ENCODE data around the gene PRKCA.

DNA sequence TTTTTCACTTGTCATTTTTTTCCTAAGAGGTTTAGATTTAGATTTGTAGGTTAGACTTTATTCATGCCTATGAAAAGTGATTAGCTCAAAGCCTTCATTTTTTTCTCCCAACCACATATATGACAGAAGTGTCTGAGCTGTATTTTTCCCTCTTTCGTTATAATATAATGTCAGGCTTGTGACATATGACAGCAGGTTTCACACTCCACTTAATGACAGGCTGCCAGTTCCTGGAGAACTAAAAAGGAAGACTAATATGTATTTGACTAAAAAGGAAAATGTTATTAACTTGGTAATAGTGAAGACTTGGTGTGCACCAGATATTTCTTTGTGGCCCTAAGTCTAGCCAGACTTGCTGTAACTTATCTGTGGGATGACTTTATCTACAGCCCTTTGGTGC, 331.8 kb downstream of the PRKCA start:
- TF ChIP-seq YY1 (IDR thresholded peaks at IDR 0.05; ENCODE audit: insufficient read depth, insufficient read length), result no peak
- TF ChIP-seq SUZ12 (IDR thresholded peaks at IDR 0.05; ENCODE audit: extremely low read depth, insufficient read depth, insufficient read length), result no peak

Data from NT2/D1 (cell line).